K562 (cell line): ENCODE results near the gene KLK11. TPM values are rescaled to one million over a fixed set of nuclear protein-coding genes. Genes with fewer than 3 reads are reported as not detected.

Experiments
- ATAC-seq: fragments of 200-7000 bp; cut with Tn5 transposase; 3 replicates; pipeline ENCODE4 v1.9.1; 2020; ENCODE audit warnings: moderate library complexity
- BruUV-seq: library from RNA; stranded (reverse); fragments of 400-500 nt; replicated peaks from 2 replicates; lab custom pipeline; 2021; lab: Mats Ljungman, UMichigan
- CTCF ChIA-PET: fragments of 300-600 bp; formaldehyde crosslinking; extraction: SDS; loops from one replicate; lab custom pipeline; 2021; ENCODE audit warnings: low intra/inter-chr PET ratio; lab: Yijun Ruan, JAX
- POLR2A ChIA-PET: fragments of 300-600, 350-650 bp; sonication (Branson Sonifier 250); formaldehyde crosslinking; extraction: SDS; loops from one replicate; lab custom pipeline; 2021; ENCODE audit warnings: antibody characterized with exemption, inconsistent platforms; lab: Yijun Ruan, JAX
- DNase-seq, 4 experiments: peaks; one replicate each; pipeline versions ENCODE4 v3.0.0 to v3.0.0-alpha.2; 2011 to 2018; ENCODE audit warnings: low spot score in 3 of 4, mixed read lengths in 3 of 4; ENCODE audit errors: extremely low read depth in 1 of 4
- FAIRE-seq: peaks from 2 replicates; lab custom pipeline; 2011; peaks lifted over from hg19 to GRCh38; lab: Jason Lieb, UNC
- H2AFZ ChIP-seq: 2 replicates; pipeline ENCODE4 v1.6.0; 2011; ENCODE audit warnings: low read depth, low read length, control low read depth, inconsistent platforms
- H3K27ac ChIP-seq: fragments of 200-600 bp; 3 replicates; pipeline ENCODE4 v1.8.0; 2011; ENCODE audit warnings: low read depth, mild to moderate bottlenecking, control low read depth, inconsistent platforms, low read length, moderate library complexity, mixed read lengths; ENCODE audit errors: extremely low read depth
- H3K27me3 ChIP-seq, 2 experiments: fragments of 300-600 bp in 1 of 2; 2 replicates in 1 of 2; 3 replicates in 1 of 2; pipeline versions ENCODE4 v1.6.0 to v1.8.0; 2011; ENCODE audit warnings: inconsistent platforms in 2 of 2, low read length in 2 of 2, mild to moderate bottlenecking in 1 of 2, mixed read lengths in 1 of 2, moderate library complexity in 1 of 2; ENCODE audit not compliant: control insufficient read depth in 2 of 2, insufficient read depth in 2 of 2
- H3K36me3 ChIP-seq: fragments of 300-600 bp; 3 replicates; pipeline ENCODE4 v1.8.0; 2011; ENCODE audit warnings: mild to moderate bottlenecking, low read length, inconsistent platforms; ENCODE audit not compliant: control insufficient read depth, insufficient read depth
- H3K4me1 ChIP-seq, 2 experiments: fragments of 200-600 bp in 1 of 2; replicated peaks in 1 of 2; 2 replicates in 1 of 2; 3 replicates in 1 of 2; pipeline versions ENCODE4 v1.5.1 to v1.8.0; 2011; ENCODE audit warnings: inconsistent platforms in 2 of 2, low read length in 2 of 2, mild to moderate bottlenecking in 1 of 2, mixed read lengths in 1 of 2, moderate library complexity in 1 of 2; ENCODE audit not compliant: control insufficient read depth in 2 of 2, insufficient read depth in 2 of 2
- H3K4me2 ChIP-seq: 2 replicates; pipeline ENCODE4 v1.6.1; 2011; ENCODE audit warnings: low read length, control low read depth, inconsistent platforms, mixed read lengths; ENCODE audit not compliant: insufficient read depth
- H3K4me3 ChIP-seq: fragments of 200-600 bp; sonication (generic), shearing (Covaris generic); 2 replicates; pipeline ENCODE4 v1.5.1; 2016; ENCODE audit warnings: control low read depth, inconsistent platforms
- H3K79me2 ChIP-seq: fragments of 200-600 bp; 3 replicates; pipeline ENCODE4 v1.8.0; 2011; ENCODE audit warnings: low read length, inconsistent platforms; ENCODE audit not compliant: control insufficient read depth, insufficient read depth
- H3K9ac ChIP-seq, 2 experiments: 2 replicates each; pipeline versions ENCODE4 v1.6.0 to v1.6.1; 2011; ENCODE audit warnings: low read depth in 2 of 2, low read length in 2 of 2, control low read depth in 1 of 2, inconsistent platforms in 1 of 2, mild to moderate bottlenecking in 1 of 2, mixed read lengths in 1 of 2; ENCODE audit not compliant: insufficient read depth in 1 of 2
- H3K9me1 ChIP-seq: one replicate; pipeline ENCODE4 v1.6.0; 2011; ENCODE audit warnings: inconsistent platforms, mild to moderate bottlenecking, low read length, moderate library complexity; ENCODE audit not compliant: control insufficient read depth, insufficient read depth
- H3K9me3 ChIP-seq: replicated peaks from 2 replicates; pipeline ENCODE4 v1.5.1; 2011; ENCODE audit warnings: low read depth, low read length, inconsistent platforms; ENCODE audit not compliant: control insufficient read depth, insufficient read depth
- H4K20me1 ChIP-seq: replicated peaks from 2 replicates; pipeline ENCODE4 v1.6.1; 2011; ENCODE audit warnings: low read length, inconsistent platforms, mixed read lengths; ENCODE audit not compliant: control insufficient read depth, insufficient read depth
- ETV5 ChIP-seq: sonication (generic); formaldehyde crosslinking; IDR thresholded peaks from 2 replicates; pipeline ENCODE4 v1.4.0; 2020; ENCODE audit warnings: low read depth, mild to moderate bottlenecking, missing genetic modification reagents
- HDAC6 ChIP-seq: IDR thresholded peaks from 2 replicates; pipeline ENCODE4 v1.6.1; 2012; ENCODE audit warnings: low read depth, mild to moderate bottlenecking, control low read depth, inconsistent platforms, low read length, moderate library complexity
- MCM7 ChIP-seq, 2 experiments: fragments of 450-650 bp; IDR thresholded peaks; 2 replicates each; pipeline ENCODE4 v1.6.1; 2016 to 2018
- MTA3 ChIP-seq: fragments of 450-650 bp; formaldehyde crosslinking; IDR thresholded peaks from 2 replicates; pipeline ENCODE4 v1.6.1; 2017; ENCODE audit warnings: mild to moderate bottlenecking, borderline replicate concordance
- PCBP1 ChIP-seq: fragments of 200-400 bp; formaldehyde crosslinking; IDR thresholded peaks from 2 replicates; pipeline ENCODE4 v1.6.1; 2018; ENCODE audit warnings: mild to moderate bottlenecking, low read depth, low read length; ENCODE audit not compliant: poor library complexity, severe bottlenecking
- PHB ChIP-seq: fragments of 250-450 bp; sonication (Bioruptor Pico); IDR thresholded peaks from 2 replicates; pipeline ENCODE4 v1.5.0; 2021
- RUNX1 ChIP-seq: sonication (generic); IDR thresholded peaks from 2 replicates; pipeline ENCODE4 v1.6.1; 2016; ENCODE audit warnings: antibody characterized with exemption, low read depth
- SNIP1 ChIP-seq: fragments of 450-650 bp; IDR thresholded peaks from 2 replicates; pipeline ENCODE4 v1.7.1; 2017; ENCODE audit warnings: low read depth, mild to moderate bottlenecking
- ZNF584 ChIP-seq: fragments of 200-800 bp; sonication (Bioruptor generic); IDR thresholded peaks from 2 replicates; pipeline ENCODE4 v1.6.1; 2016; ENCODE audit warnings: low read depth, mild to moderate bottlenecking, missing genetic modification characterization, missing compliant biosample characterization
- ZNF707 ChIP-seq: fragments of 250-450 bp; sonication (Bioruptor Pico); conservative IDR thresholded peaks from 2 replicates; pipeline ENCODE4 v1.8.0; 2022; ENCODE audit warnings: inconsistent platforms, mild to moderate bottlenecking, moderate library complexity
- WGBS: fragments of 100-300 bp; shearing (Covaris generic); methylation state at CpG from one replicate; pipeline ENCODE4 v1.1.6; 2016; ENCODE audit warnings: low coverage, mixed read lengths; ENCODE audit not compliant: insufficient coverage; ENCODE audit errors: missing lambda C conversion rate; 5-methylcytosine and 5-hydroxymethylcytosine counted together
- in situ Hi-C: fragments of 300-500 bp; cut with MboI; formaldehyde crosslinking; loops from 4 replicates; pipeline ENCODE4 v1.15.0; 2018; ENCODE audit warnings: inconsistent platforms, mixed read lengths
- intact Hi-C: fragments of 100-400 bp; cut with micrococcal nuclease; formaldehyde crosslinking; loops from 2 replicates; pipeline ENCODE4 v1.14.2; 2022
- polyA plus RNA-seq, 8 experiments: library from polyadenylated mRNA; depleted of rRNA in 4 of 8; stranded (reverse) in 5 of 8; unstranded in 3 of 8; fragments of >200 nt; fragmentation: Nextera tagmentation in 2 of 8; fragmentation: Illumina TruSeq in 1 of 8; extraction: Ambion mirVana in 2 of 8; extraction: Trizol in 1 of 8; gene quantifications; 2 replicates each; pipeline versions ENCODE4 v1.2.1 to v1.2.3, GENCODE V29; 2011 to 2014; ENCODE audit warnings: inconsistent platforms in 1 of 8, missing spikeins in 1 of 8
- total RNA-seq, 7 experiments: library from RNA; depleted of rRNA in 6 of 7; stranded (reverse); fragments of >200 nt in 6 of 7; fragmentation: Illumina TruSeq in 2 of 7; extraction: Trizol in 2 of 7; gene quantifications; 2 replicates each; pipeline versions ENCODE4 v1.2.1 to v1.2.3, GENCODE V29; 2011 to 2021; ENCODE audit warnings: low replicate concordance in 1 of 7

KLK11 gene
- total and polyA plus RNA-seq, 9 of the 15 experiments (the other 6 are each of a cell fraction or from before 2014, with no cell fraction given) = not detected

- in situ Hi-C loops (no loop called here), intact Hi-C loops (no loop called here)
- Histone ChIP-seq H4K20me1 (0 out of 2 replicates have a peak, but pooled peaks cover 8% of the 10 kb centered on the region), H3K4me1 (peaks cover 0 to 14% of the 10 kb centered on the region in 2 experiments; a peak in 2 of 5 replicates), H2AFZ (no peak overlapping the region), H3K4me2 (no peak overlapping the region), H3K79me2 (no peaks in the 10 kb centered on the region), H3K9me3 (no peaks in the 10 kb centered on the region), H3K9ac (no peak overlapping the region), H3K36me3 (no peaks in the 10 kb centered on the region), H3K4me3 (no peak overlapping the region), H3K27ac (no peak overlapping the region), H3K27me3 (peaks cover 24 to 71% of the 10 kb centered on the region in 2 experiments), H3K9me1 (peaks cover 2% of the 10 kb centered on the region)
- ATAC-seq (no peak), DNase-seq (no peak), FAIRE-seq (no peak)
- POLR2A ChIA-PET = no interaction called here
- TF ChIP-seq ETV5 = no peak
- no peak for TF ChIP-seq MTA3
- no peak for TF ChIP-seq ZNF707
- TF ChIP-seq SNIP1 = no peak
- no peak for TF ChIP-seq ZNF584
- TF ChIP-seq MCM7 (IDR thresholded peaks at IDR 0.05) = no peak
- no peak for TF ChIP-seq PCBP1
- no peak for TF ChIP-seq HDAC6
- TF ChIP-seq PHB (CRISPR knock-in tag) = no peak
- no peak for TF ChIP-seq RUNX1
- no TSS peak for BruUV-seq
- 7% methylated on average over 12 of the region's 14 CpGs for WGBS
- CTCF ChIA-PET = no interaction called here
These were observed 850 bp upstream of the KLK11 start for GRCh38 chr19:51027126-51027806.
